ENCODE results near the gene CDH13.

The CDH13 gene

DNA sequence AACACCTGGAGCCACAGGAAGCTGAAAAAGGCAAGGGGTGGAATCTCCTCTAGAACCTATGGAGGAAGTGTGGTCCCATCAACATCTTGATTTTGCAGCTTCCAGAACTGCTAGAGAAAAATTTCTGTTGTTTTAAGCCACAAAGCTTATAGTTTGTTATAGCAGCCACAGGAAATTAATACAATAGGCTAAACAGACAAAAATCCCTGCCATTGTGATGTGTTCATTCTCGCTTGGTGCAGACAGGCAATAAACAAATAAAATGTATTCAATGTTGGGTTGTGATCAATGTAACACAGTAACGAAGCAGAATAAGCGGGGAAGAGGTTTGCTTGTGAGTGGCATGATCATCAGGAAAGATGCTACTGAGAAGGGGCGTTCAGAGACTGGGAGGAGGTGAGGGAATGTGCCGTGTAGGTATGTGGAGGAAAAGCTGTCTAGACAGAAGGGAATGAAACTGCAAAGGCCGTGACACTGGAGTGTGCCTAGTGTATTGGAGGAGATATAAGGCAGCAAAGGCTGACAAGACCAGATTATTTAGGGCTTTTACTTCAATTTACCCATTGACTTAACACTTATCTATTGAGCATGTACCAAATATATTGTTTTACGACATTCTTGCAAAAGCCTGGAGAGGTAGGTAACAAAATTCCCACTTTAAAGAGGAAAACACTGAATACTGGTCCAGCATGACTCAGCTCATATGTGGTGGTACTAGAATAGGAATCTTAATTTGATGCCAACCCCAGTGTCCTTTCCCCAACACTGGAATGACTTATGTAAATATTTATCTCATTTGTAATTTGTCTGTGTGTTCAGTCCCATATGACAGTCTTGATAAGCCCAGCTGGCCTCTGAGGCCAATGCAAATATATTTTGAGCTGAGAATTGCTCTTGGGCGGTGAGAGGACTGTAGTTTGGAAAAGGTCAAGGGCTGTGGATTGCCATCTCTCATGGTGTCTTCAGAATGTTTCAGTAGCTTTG is 375.9 kb downstream of the CDH13 start:
- DNase-seq (ENCODE audit: insufficient read length, low spot score) (no peak), FAIRE-seq (no peak)
- no peak for TF ChIP-seq POLR2A (IDR thresholded peaks at IDR 0.05; ENCODE audit: low read depth, low read length)

DNA sequence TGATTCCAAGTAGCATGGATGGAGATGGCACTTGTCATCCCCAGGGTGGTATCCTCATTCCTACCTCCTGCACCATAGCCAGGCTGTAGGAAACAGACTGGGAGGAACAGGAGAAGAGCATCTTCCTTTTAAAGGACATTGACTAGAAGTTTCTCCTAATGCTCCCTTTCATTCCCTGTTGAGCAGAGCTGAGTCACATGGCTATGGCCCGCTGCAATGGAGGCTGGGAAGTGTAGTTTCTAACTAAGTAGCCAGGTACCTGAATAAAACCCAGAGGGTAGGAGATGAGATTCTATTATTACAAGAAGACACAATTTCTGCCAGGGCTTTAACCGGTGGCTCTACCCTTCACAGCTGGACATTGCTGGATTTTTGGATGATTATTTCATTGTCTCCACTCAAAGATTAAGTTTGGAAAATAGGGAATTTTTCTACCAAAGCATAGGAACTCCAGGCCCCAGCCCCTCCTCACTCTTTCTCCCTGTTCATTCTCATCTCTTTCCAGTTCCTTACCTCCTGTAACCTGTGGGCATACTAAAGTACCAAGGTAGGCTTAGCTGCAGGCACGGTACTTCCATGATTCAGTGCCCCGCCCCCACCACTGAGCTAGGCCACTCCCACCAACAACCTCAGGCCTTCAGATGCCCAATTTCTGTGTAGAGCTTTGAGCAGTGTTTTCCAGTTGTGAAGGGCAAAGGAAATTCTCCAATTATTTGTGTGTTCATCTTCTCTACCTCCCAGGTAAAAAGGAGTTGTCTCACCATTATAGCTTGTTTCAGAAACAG is 378.3 kb downstream of the CDH13 start:
- no peak for TF ChIP-seq POLR2A (IDR thresholded peaks at IDR 0.05; ENCODE audit: low read depth, low read length)
- no peak for FAIRE-seq
- DNase-seq (ENCODE audit: insufficient read length, low spot score): no peak

DNA sequence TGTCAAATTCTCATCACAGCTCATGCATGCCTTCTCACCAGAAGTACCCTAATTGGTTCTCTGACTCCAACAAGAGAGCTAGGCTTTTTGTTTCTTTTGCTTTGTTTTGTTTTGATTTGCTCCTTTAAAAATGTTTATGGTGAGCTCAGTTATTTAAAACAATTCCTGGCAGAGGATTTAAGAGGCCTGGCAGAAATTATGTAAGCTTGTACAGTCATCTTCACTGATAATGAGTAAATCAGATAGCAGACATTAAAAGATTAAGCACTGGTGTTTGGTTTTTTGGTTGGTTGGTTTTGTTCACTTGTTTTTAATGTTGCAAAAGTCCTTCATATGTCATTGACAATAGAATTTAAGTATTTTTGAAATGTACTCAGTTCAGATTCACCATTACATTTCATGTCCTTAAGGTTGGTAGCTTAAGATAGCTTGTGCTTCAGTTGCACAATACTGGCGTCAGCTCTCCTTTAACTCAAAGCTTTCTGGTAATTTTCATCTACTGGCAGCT is 378.9 kb downstream of the CDH13 start:
- DNase-seq (ENCODE audit: insufficient read length, low spot score) (no peak), FAIRE-seq (no peak)
- no peak for TF ChIP-seq POLR2A (IDR thresholded peaks at IDR 0.05; ENCODE audit: low read depth, low read length)

DNA sequence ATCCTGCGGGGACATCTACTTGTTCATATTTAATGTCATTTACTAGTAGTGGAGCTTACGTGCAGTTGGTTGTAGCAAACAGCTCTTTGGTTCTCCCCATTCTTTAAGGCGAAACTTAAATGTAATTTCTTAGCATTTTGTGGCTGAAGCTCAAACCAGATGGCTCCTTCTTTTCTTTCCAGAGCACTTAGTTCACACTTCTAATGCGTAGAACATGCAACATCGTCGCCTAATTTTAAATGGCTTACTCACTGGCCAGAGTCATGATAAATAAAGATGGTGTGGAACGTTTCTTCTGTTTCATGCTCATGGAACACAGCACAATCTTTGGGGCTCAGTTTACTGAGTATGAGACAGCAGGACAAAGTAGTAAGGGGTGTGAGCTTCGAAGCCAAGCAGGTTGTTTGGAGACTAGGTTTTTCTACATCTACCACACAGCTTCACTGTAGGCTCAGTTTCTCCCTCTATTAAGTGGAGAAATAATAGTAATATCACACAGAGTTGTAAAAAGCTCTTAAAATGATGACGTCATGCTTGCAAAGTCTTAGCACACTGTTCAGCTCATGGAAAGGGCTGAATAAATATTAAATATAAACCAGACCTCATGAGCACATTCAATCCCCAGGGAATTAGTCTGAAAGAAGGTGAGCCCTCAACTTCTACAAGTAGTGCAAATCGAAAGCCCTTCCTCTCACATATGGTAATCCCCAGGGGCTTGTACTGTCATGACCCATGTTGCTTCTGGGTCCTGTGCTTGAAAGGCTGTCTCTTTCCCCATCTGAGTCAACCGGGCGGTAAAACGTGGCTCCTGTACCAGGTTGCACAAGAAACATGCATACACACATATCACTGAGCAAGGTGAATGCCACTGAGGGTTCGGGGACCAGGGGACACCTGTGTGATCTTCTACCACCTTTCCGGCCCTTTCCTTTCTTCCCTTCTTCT is 384.3 kb downstream of the CDH13 start:
- DNase-seq (ENCODE audit: insufficient read length, low spot score) (no peak), FAIRE-seq (no peak)

DNA sequence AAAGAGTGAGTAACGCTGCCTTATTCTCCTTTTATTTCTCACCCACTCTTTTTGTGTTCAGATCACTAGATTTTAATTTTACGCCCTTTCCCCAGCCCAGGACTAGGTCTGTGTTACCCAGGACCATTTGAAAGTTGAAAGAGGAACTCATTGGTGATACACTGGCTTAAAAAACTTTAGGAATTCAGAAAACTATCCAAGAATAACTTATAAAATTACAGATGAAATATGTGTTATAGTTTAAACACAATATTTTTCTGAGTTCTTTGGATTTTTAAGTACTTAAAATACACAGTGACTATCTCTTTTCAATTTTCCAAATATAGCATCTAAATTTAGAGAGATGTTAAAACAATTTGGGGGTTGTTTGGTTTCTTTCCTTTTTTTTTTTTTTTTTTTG is 385.2 kb downstream of the CDH13 start:
- no peak for TF ChIP-seq POLR2A (IDR thresholded peaks at IDR 0.05; ENCODE audit: low read depth, low read length)
- DNase-seq (ENCODE audit: insufficient read length, low spot score) (no peak), FAIRE-seq (no peak)

More for the DNA sequence above, 384.3 kb downstream of the CDH13 start:
- TF ChIP-seq POLR2A (IDR thresholded peaks at IDR 0.05; ENCODE audit: low read depth, low read length): no peak

DNA sequence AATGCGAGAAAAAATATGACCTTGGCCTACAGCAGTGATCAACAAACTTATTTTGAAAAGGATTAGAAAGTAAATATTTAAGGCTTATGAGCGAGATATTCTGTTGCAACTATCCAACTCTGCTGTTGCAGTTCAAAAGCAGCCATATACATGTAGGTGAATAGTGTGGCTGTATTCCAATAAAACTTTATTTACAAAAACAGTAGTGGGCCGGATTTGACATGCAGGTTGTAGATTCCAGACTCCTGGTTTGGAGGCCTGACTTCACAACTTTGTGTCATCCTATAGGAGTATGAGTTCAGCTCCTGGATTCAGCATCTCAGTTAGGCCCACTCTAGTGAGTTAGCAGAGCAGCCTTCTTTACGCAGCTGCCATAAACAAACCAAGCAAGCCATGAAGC is 386.3 kb downstream of the CDH13 start:
- DNase-seq (ENCODE audit: insufficient read length, low spot score) (no peak), FAIRE-seq (no peak)
- no peak for TF ChIP-seq POLR2A (IDR thresholded peaks at IDR 0.05; ENCODE audit: low read depth, low read length)

DNA sequence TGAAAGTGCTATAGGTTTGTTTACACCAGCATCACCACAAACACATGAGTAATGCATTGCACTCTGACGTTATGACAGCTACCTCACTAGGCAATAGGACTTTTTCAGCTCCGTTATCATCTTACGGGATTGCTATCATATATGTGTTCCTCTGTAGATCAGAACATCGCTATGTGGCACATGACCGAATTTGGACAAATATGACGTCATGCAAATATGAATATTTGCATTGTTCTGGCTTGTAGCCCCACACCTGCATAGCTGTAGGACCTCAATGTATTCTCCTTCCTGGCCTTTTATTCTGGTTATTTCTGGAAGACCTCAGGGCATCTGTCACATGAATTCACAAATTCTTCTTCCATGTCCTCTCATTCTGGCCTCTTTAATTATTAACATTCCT is 393.2 kb downstream of the CDH13 start:
- TF ChIP-seq POLR2A (IDR thresholded peaks at IDR 0.05; ENCODE audit: low read depth, low read length): no peak
- FAIRE-seq (no peak), DNase-seq (ENCODE audit: insufficient read length, low spot score) (no peak)

DNA sequence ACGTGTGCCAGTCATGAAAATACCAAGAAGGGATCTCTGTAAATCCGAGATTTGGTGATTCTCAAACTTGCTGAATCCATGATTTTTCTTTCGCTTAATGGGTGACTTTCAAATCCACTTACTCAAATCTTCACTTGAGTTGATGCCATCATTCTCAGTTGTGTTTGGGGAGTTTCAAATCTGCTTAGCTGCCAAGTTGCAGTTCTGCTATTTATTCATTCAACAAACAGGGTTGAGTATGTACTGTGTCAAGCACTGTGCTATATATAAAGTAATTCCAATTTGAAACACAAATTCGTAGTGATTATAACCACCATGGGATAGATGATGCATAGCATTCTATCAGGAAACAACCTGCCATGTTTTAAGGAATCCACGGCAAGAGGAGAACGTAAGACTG is 394.3 kb downstream of the CDH13 start:
- DNase-seq (ENCODE audit: insufficient read length, low spot score) (no peak), FAIRE-seq (no peak)
- no peak for TF ChIP-seq POLR2A (IDR thresholded peaks at IDR 0.05; ENCODE audit: low read depth, low read length)

DNA sequence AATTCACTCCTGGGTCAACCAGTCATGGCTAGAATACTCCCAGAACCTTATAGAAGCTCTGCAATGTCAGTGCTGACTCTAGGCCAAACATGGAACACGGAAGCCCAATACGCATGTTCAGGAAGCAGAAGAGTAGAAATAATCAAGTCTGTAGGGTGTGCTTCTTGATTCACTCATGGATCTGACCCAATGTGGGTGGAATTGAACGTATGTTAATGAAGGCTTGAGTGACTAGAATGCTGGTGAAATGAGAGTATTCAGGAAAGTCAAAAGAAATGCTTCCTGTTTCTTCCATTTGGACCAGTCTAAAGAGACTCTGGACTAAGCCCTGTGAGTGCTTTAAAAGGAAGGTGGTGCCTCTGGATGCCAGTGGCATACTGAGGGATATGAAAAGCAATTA is 395.0 kb downstream of the CDH13 start:
- DNase-seq (ENCODE audit: insufficient read length, low spot score): no peak
- no peak for TF ChIP-seq POLR2A (IDR thresholded peaks at IDR 0.05; ENCODE audit: low read depth, low read length)

DNA sequence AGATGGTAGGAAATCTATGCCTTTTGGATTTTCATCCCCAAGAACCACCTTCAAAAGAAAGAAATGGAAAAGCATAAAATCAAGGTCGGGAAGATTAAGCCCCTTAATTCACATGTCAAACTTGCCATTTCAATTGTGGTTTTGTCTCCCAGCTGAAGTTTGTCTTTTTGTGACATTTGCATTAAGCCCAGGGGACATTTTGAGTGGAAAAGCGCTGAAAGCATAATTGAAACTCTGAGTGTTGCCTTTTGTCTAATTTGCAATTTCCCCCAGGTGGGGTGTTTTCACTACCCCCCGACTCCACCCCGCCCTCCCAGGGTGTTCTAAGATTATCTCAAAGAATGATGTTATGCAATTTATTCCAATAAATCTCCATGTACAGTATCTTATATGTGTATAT is 396.2 kb downstream of the CDH13 start:
- FAIRE-seq (no peak), DNase-seq (ENCODE audit: insufficient read length, low spot score) (no peak)
- no peak for TF ChIP-seq POLR2A (IDR thresholded peaks at IDR 0.05; ENCODE audit: low read depth, low read length)

More for the DNA sequence above, 395.0 kb downstream of the CDH13 start:
- FAIRE-seq: no peak

DNA sequence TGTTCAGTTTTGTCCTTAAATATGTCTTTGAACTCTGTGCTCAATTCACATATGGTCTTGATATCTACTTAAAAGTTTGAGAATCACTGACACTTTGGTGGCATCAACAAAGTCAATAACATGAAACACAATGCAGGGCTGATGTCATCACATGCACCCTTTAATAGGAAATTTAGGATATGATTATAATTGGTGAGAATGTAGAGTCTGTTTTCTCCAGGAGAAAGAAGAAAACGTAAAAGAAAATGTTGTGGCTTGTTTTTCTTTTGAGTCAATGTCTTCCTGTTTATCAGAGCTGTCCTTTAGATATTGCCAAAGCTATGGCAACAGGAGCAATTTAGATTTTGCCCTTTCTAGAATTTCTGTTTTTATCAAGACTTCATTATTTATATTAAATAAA is 396.9 kb downstream of the CDH13 start:
- no peak for DNase-seq (ENCODE audit: insufficient read length, low spot score)
- no peak for FAIRE-seq

DNA sequence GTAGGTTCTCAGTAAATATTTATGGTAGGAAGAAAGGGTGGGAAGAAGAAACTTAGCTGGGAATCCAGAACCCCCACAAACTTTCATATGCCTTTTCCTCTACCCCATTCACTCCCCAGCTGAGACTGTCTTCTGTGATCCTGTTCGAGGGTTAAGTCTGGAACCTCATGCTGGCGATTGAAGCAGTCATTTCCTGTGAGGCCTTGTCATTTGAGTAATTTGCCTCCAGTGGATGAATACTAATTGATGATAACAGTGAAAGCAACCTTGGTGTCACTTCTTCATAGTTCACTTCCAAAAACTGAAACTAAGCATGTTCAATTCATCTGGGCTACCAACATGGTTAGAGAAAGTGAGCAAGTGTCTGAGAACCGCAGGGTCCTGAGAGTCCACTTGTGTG is 401.2 kb downstream of the CDH13 start:
- DNase-seq (ENCODE audit: insufficient read length, low spot score) (no peak), FAIRE-seq (no peak)

More for the DNA sequence above, 396.9 kb downstream of the CDH13 start:
- TF ChIP-seq POLR2A (IDR thresholded peaks at IDR 0.05; ENCODE audit: low read depth, low read length): no peak

DNA sequence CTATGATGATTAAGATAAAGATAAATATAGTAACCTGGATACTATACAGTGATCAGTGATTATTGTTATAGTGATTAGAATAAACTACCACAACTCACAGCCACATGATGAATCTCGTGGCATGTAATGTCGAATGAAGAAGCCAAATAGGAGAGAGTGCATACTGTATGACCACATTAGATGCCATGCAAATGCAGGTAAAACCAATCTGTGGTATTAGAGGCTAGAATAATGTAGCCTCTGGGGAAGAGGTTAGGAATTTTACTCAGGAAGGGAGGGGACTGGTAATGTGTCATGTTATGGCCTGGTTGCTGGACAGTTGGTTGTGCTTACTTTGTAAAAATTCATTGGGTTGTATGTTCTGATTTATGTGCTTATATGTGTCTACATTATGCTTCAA is 402.7 kb downstream of the CDH13 start:
- no peak for TF ChIP-seq POLR2A (IDR thresholded peaks at IDR 0.05; ENCODE audit: low read depth, low read length)
- no peak for DNase-seq (ENCODE audit: insufficient read length, low spot score)
- no peak for FAIRE-seq

More for the DNA sequence above, 401.2 kb downstream of the CDH13 start:
- no peak for TF ChIP-seq POLR2A (IDR thresholded peaks at IDR 0.05; ENCODE audit: low read depth, low read length)

Data from H54 (cell line).